Mucosa of gallbladder (tissue), 1 donor: ENCODE results near the gene CDK18. TPM values are rescaled to one million over a fixed set of nuclear protein-coding genes. Genes with fewer than 3 reads are reported as not detected.

Experiments
- DNase-seq: peaks from one replicate; pipeline ENCODE4 v3.0.0-alpha.2; 2020; ENCODE audit warnings: low spot score
- total RNA-seq: library from RNA; stranded (reverse); gene quantifications from one replicate; pipeline ENCODE4 v1.2.1, GENCODE V29; 2021
- donor health status: DM: no; HTN: no; CAD: no.

The CDK18 gene
- total RNA-seq, 1 donor from 2014 or later, result 76.4 TPM

- peak; percentile 78 for DNase-seq
These were observed 32.4 kb downstream of the CDK18 start for GRCh38 chr1:205536759-205537361.

DNA sequence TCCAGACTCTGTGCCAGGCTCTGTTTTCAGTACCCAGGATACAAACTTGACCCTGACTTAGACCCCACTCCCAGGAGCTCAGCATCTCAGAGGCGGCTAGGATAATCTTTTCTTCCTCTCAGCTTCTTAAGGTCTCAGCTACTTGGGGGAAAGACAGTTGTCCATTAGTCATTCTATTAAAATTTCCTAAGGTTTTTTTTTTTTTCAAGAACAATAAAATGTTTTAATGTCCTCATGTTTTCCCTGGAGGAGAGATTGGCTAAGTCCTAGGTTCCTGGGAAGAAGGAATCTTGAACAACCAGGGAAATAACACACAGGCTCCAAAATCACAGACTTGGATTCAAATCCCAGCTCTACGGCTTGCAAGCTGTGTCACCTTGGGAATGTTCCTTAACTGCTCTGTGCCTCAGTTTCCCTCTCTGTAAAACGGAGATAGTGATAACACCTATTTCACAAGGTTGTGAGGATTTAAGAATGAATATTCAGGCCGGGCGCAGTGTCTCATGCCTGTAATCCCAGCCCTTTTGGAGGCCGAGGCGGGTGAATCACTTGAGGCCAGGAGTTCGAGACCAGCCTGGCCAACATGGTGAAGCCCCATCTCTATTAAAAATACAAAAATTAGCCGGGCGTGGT, 33.0 kb downstream of the CDK18 start:
- no peak for DNase-seq

GRCh38 chr1:205538235-205538840, 33.9 kb downstream of the CDK18 start:
- no peak for DNase-seq

- DNase-seq, result no peak
These were observed 36.9 kb downstream of the CDK18 start for GRCh38 chr1:205541161-205541886.

DNA sequence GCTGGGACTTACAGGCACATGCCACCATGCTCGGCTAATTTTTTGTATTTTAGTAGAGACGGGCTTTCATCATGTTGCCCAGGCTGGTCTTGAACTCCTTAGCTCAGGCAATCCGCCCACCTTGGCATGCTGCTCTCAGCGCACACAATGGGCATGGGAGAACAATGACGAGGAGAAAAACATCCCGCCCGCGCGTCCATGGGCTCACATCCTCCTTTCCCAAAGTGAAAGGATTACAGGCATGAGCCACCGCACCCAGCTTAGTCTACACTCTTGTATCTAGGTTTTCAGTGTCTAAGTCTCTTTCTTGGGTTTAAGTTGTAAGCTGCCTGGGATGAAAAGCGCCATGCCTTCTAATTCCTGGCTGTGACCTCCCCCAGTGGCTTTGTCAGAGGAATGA, 37.9 kb downstream of the CDK18 start:
- no peak for DNase-seq

DNA sequence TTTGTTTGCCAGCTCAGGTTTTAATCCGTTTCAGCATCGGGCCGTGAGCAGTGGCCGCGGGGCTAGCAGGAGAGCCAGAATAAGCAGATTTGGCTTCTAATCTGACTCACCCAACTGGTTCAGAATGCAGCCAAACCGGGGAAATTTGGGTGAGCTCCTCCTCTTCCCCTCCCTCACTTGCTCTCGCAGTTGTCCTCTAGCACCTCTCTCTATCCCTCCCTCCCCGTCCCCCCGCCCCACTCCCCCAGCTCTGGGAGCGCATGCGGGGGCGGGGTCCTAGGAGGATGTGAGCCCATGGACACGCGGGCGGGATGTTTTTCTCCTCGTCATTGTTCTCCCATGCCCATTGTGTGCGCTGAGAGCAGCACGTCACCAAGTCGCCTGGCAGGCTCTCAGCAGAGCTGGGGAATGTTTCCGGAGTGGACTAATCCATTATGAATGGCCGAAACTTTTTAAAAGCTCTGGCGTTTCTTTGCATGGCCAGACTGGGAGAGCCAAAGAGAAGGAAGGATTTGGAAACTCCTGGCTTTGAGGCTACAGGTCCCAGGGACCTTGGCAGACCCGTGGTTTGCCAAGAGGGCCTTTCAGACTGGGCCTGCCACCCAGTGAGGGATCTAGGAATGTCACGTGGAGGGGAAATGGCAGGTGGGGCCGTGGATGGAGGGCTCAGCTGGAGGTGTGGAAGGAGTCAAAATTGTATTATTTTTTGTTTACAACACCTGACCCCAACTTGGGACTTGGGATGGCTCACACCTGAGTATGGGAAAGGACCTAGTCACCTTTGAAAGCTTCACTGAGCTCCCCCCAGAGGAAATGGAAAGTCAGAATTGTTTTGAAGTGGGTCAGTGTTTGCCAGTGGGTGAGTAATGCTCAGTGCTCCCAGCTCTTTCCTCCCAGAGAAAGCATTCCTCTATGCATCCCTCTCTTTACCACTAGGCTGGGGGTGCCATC, 39.2 kb downstream of the CDK18 start:
- DNase-seq, result peak; percentile 78

DNA sequence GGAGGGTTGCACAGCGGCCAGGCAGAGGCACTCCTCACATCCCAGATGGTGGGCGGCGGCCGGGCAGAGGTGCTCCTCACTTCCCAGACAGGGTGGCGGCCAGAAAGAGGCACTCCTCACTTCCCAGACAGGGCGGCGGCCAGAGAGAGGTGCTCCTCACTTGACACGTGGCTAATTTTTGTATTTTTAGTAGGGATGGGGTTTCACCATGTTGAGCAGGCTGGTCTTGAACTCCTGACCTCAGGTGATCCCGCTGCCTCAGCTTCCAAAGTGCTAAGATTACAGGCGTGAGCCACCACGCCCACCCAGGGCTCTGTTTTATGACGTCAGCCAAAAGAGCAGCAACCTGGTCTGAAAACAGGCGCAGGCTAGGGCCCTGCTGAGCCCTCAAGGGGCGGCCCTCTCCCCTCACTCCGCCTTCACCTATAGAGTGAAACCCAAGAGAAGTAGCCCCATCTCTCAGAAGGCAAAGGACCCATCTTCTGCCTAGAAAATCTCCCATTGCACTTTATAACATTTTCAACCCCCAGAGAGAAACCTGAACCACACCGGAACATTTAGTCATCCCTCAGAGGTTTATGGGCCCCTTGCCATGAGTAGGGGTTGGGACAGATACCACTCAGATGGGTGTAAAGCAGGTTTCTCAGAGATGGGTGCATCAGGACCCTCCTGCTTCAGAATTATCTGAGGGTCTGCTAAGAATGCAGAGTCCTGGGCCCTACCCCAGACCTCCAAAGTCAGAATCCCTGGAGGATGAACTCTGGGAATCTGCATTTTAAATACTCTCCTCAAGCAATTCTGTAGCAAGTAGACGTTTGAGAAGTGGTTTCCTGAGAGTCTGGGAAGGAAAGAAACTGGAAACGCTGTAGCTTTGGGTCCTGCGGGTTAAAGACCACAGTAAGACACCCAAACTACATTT, 40.8 kb downstream of the CDK18 start:
- no peak for DNase-seq

- no peak for DNase-seq
These were observed 41.5 kb downstream of the CDK18 start for GRCh38 chr1:205545991-205546390.

GRCh38 chr1:205546541-205546940, 42.1 kb downstream of the CDK18 start:
- no peak for DNase-seq

DNA sequence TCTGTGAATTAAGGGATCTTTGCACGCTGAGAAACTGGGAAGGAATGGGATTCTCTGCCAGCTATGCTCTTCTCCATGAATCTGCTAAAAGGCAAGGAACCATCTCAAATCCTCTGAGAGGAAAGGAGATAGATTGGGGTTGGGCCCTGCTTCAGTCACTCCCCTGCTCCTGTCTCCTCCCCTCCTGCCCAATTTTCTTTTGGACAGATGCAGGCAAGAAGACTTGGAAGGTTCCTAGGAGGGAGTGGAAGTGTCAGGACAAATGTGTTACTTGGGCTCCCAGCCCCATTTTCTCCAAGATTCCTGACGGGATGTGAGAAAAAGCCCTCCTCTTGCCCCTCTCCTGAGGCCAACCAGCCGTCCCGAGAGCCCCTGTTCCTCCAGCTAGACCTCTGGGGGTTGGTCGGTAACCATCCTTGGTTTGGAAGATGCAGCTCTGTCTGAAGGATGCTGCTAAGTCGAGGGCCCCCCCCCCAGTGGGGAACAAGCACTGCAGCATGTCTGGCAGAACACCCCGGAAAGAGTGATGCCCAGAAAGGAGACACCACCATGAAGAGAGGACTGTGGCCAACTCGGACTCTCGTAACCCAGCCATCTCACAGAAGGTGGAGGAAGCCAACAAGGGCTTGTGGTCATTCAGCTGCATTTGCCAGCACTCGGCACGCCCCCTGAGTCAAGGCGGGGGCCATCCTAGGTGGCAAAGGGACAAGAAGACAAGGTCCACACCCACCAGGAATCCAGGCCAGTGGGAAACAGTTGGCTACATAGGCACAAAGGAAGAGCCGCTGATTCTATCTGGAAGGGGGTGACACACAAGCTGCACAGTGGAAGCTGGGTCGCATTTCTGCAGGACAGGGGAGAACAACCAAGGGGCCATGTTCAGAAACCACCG, 43.7 kb downstream of the CDK18 start:
- DNase-seq, result no peak

GRCh38 chr1:205554026-205554811, 49.8 kb downstream of the CDK18 start:
- DNase-seq, result no peak

DNA sequence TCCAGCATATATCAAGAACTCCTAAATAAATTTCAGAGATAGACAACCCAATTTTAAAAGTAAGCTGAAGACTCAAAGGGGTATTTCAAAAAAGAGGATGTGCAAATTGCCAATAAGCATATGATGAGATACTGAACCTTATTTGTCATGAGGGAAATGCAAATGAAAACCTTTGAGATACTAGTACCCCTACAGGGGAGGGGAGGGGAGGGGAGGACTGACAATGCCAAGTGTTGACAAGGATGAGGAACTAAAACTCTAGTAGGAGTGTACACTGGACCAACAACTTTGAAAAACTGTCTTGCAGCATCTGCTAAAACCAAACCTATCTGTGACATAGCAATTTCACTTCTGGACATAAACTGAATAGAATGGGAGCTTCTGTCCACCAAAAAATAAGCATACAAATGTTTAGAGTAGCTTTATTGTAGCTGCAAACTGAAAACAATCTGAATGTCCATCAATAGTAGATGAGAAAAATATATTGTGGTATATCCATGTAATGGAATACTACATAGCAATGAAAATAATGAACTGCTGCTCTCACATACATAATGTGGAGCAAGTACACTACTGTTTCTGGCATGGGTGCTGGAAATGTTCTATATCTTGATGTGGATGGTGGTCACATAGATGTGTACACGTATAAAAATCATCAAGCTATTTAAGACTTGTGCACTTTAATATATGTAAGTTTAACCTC, 57.2 kb downstream of the CDK18 start:
- no peak for DNase-seq

GRCh38 chr1:205563927-205564441, 59.5 kb downstream of the CDK18 start:
- DNase-seq, result no peak

- DNase-seq, result no peak
These were observed 61.3 kb downstream of the CDK18 start for GRCh38 chr1:205565799-205566198.

GRCh38 chr1:205567716-205568115, 63.2 kb downstream of the CDK18 start:
- DNase-seq, result no peak

- no peak for DNase-seq
These were observed 63.6 kb downstream of the CDK18 start for GRCh38 chr1:205568135-205568468.

DNA sequence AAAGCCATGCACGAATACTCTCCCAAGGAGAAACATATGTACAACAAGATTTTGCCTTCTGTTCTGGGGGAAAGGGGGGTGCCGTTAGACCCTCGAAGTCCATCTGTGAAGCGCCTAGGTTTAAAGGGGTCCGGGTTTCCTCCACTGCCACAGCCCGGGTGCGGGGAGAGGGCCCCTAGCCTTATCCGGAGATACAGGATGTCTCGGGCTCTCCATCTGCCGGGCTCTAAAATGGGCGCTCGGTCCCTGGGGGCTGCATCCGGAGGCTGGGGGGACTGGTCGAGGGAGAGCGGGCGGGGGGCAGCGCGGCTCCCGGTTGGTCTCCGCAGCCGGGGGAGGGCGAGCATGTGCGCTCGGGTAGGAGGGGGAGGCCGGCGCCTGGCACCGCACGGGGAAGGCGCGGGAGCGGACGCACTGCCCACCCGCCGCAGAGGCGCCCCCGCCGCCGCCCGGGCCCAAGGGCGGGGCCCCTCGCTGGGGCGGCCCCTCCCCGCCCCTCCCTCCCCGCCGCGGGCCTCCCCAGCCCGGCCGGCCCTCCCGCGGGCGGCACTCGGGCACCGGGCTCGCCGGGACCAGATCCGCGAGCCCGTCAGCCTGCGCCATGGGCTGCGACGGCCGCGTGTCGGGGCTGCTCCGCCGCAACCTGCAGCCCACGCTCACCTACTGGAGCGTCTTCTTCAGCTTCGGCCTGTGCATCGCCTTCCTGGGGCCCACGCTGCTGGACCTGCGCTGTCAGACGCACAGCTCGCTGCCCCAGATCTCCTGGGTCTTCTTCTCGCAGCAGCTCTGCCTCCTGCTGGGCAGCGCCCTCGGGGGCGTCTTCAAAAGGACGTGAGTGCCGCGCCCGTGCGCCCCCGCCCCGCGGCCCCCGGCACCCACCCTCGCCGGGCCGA, 64.2 kb downstream of the CDK18 start:
- DNase-seq, result no peak
